ENCODE results near the gene FAM168B.

The FAM168B gene

GRCh38 chr2:131058920-131059319 is 34.3 kb downstream of the FAM168B start:
- TF ChIP-seq, protein P1, sequence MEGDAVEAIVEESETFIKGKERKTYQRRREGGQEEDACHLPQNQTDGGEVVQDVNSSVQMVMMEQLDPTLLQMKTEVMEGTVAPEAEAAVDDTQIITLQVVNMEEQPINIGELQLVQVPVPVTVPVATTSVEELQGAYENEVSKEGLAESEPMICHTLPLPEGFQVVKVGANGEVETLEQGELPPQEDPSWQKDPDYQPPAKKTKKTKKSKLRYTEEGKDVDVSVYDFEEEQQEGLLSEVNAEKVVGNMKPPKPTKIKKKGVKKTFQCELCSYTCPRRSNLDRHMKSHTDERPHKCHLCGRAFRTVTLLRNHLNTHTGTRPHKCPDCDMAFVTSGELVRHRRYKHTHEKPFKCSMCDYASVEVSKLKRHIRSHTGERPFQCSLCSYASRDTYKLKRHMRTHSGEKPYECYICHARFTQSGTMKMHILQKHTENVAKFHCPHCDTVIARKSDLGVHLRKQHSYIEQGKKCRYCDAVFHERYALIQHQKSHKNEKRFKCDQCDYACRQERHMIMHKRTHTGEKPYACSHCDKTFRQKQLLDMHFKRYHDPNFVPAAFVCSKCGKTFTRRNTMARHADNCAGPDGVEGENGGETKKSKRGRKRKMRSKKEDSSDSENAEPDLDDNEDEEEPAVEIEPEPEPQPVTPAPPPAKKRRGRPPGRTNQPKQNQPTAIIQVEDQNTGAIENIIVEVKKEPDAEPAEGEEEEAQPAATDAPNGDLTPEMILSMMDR (IDR thresholded peaks at IDR 0.05; ENCODE audit: borderline replicate concordance, insufficient read depth, low read depth, low read length) = no peak
- no peak overlapping the region for H3K4me3 ChIP-seq (ENCODE audit: low read depth, low read length)

DNA sequence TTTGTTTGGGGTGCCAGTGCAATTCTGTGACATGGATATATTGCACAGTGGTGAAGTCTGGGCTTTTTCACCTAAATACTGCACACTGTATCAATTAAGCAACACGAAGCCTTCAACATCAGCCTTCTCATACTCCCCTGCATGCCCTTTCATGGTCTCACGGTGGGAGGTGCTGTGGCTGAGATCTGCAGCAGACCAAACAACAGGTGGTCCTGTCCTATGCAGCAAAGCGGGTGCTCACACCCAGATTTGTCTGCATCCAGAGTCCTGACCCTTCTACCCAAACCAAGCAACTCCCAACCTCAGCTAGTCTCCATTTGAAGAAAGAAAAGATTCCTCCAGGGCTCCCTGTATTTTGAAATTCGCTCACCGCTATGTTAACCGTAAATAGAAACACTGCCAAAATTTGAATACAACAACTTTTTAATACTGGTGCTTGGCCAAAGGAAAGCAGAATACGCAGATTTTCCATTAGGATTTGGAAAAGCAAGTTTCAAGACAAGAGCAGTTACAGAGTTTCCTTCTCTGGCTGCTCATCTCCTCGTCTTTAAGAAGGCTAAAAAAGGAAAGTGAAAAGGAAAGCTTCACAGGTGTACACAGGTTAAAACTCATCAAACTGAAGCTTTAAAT is 34.9 kb downstream of the FAM168B start:
- H3K4me3 ChIP-seq (ENCODE audit: low read depth, low read length) = no peak overlapping the region

DNA sequence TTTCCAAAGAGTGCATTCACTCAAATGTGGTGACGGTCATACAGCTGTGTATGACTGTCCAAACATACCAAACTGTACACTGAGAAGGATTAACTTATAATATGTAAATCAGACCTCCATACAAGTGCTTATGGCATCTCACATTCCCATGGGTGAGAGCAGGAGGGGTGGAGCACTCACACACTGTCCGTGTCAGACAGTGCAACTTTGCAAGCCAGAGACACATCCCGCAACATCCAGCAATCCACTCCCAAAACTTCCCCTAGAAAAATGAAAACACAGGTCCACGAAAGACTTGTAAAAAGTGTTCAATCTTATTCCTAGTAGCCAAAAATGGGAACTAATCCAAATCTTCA is 36.4 kb downstream of the FAM168B start:
- TF ChIP-seq, protein P1 (IDR thresholded peaks at IDR 0.05; ENCODE audit: borderline replicate concordance, insufficient read depth, low read depth, low read length) = no peak
- no peak overlapping the region for H3K4me3 ChIP-seq (ENCODE audit: low read depth, low read length)

More for the DNA sequence above, 34.9 kb downstream of the FAM168B start:
- TF ChIP-seq, protein P1 (IDR thresholded peaks at IDR 0.05; ENCODE audit: borderline replicate concordance, insufficient read depth, low read depth, low read length) = no peak

DNA sequence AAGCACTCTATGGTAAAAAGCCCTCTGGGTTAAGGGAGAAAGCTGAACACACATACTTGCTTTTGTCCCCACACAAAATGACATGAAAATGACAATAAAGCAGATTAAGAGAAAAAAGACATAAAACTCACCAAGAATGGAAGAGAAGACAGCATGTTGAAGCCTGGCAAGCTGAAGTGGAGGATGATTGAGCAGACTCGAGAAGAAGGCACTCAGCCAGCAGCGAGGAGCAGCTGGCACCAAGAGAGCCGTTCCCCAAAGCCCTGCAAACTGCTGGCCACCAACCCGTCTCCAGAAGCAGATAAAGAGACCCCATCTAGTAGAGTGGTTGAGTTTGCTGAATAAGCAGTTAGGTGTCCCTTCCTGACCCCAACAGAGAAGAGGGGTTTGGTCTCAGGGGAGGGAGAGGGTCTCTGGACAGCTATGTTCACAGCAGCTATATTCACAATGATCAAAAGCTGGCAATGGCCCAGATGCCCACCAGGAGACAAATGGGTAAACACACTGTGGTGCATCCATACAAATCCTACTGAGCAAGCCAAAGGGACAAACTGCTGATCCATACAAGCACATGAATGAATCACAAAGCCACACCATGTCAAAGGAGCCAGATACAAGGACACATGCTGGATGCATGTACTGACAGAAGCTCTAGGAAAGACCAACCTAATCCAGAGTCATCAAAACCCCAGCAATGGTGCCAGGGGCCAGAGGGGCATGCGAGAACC is 36.9 kb downstream of the FAM168B start:
- no peak overlapping the region for H3K4me3 ChIP-seq (ENCODE audit: low read depth, low read length)
- TF ChIP-seq, protein P1 (IDR thresholded peaks at IDR 0.05; ENCODE audit: borderline replicate concordance, insufficient read depth, low read depth, low read length) = no peak

DNA sequence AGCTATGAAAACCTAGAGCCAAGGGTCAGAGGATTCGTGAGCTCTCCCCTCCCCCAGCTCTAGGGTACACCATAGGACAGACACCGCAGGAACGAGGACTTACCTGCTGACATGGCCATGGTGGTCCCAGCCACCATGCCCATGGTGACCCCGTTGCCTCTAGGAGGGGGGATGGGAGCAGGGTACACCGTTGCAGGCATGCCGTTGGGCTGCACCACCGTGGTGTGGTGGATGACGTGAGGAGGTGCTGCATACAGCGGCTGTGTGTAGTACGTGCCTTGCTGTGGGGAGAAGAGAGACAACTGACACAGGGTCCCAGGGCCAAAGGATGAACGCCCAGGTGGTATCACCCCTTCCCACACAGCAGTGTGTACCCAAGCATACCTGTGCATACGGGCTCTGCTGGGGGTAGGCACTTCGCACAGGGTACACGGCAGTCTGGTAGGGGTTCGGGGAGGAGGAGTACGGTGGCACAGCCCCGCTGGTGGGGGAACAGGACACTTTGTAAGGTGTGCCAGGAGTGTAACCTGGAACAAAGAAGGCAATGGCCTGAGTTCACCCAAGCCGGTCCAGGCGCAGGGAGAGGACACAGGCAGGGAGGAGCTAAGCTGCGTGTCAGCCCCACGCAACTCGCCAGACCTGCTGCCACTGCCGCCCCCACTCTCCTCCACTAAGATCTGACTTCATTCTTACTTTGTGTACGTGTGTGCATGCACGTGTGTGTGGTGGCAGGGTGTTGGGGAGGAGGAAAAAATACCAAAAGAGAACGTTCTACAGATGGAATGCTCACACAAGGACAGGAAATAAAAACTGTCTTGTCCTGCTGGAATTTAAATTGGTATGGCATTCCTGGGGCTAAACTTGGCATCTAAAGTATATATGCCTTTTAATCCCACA is 37.8 kb downstream of the FAM168B start:
- TF ChIP-seq, protein P1 (IDR thresholded peaks at IDR 0.05; ENCODE audit: borderline replicate concordance, insufficient read depth, low read depth, low read length) = no peak

GRCh38 chr2:131054488-131054887 is 38.8 kb downstream of the FAM168B start:
- TF ChIP-seq, protein P1 (IDR thresholded peaks at IDR 0.05; ENCODE audit: borderline replicate concordance, insufficient read depth, low read depth, low read length) = no peak
- no peak overlapping the region for H3K4me3 ChIP-seq (ENCODE audit: low read depth, low read length)

More for the DNA sequence above, 37.8 kb downstream of the FAM168B start:
- no peak overlapping the region for H3K4me3 ChIP-seq (ENCODE audit: low read depth, low read length)
